IPS-NIHi7 (cell line): Measurements from ENCODE around the gene LDAH.

ENCODE experiments used
- DNase-seq: peaks from one replicate; pipeline ENCODE4 v3.0.0; 2012; ENCODE audit warnings: mixed read lengths; ENCODE audit errors: extremely low spot score

Gene LDAH

GRCh38 chr2:20682167-20682920 lies 140.6 kb downstream of the LDAH start:
- peak; percentile 68 for DNase-seq

DNA sequence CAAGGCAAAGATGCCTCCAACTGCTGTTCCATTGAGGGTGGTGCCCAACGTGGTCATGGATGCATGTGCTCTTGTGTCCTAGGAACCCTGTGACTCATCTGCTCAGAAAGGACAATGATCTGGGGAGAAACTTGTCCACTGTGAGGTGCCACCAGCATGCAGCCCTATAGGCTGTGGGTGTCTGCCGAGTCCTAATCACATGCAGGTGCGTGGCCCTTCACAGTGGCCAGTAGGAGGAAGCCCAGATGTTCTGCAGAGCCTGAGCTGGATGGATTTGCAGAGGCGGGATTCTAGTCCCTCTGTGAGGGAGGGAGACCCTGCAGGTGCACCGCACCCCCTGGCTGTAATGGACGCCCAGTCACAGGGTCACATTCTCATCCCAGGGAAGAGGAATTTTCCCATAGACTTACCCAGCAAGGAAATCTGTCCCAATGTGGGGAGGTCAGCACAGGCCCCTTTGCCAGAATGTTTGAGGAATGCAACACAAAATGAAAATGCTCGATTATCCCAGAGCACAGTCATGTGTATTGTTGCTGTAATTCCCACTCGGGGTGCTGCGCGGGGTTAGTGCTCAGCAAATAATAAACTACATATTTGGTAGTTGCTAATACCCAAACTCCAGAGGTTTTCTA lies 142.0 kb downstream of the LDAH start:
- no peak for DNase-seq

GRCh38 chr2:20678780-20679179 lies 144.1 kb downstream of the LDAH start:
- no peak for DNase-seq

DNA sequence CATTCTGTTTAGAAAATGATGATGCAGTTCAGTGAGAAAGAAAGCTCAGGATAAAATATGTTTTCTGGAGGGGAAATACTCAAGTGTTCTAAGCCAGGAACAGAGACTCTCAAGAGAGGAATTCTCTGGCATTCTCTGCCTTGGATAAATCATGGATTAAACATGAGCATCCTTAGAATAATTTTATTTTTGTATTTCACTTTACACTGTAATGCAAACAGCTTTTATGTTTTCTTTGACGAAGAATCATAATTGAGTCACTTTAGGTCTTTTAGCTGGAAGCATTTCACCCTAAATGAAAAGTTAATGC lies 144.9 kb downstream of the LDAH start:
- DNase-seq, result no peak

DNA sequence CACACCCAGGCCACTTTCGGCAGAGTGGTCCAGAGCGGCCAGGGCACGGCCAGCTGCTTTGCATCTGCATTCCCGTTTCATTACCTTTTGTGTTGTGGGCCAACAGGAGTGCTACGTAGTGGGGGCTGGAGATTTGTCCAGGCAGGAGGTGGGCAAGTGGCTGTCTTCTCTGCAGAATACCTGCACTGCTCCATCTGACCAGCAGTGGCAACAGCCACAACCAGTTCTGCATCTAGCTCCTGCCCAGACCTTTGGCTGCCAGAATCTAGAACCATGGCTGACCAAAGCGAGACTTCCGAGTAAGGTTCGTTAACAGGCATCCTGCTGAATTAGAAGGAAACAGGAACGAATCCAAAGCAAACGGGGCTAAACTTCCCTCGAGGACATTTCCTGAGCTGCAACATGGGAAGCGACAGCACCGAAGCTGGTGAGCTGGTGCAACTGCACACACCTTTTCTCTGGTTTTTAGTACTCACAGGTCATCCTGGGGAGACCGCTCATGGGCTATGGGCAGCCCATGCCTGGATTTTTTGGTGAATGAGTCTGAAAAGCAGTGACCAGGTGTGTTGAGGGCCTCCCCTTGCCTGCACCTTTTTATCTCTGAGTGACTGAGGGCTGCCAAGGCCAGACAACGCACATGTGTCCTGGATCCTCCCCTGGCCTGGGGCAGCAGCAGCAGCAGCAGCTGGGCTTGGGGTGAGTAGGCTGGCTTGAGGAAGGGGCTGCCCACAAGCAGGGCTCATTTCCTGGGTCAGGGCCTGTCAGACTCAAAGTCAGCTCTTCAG lies 145.4 kb downstream of the LDAH start:
- peak; percentile 45 for DNase-seq

GRCh38 chr2:20676353-20677215 lies 146.3 kb downstream of the LDAH start:
- DNase-seq, result peak; percentile 35

DNA sequence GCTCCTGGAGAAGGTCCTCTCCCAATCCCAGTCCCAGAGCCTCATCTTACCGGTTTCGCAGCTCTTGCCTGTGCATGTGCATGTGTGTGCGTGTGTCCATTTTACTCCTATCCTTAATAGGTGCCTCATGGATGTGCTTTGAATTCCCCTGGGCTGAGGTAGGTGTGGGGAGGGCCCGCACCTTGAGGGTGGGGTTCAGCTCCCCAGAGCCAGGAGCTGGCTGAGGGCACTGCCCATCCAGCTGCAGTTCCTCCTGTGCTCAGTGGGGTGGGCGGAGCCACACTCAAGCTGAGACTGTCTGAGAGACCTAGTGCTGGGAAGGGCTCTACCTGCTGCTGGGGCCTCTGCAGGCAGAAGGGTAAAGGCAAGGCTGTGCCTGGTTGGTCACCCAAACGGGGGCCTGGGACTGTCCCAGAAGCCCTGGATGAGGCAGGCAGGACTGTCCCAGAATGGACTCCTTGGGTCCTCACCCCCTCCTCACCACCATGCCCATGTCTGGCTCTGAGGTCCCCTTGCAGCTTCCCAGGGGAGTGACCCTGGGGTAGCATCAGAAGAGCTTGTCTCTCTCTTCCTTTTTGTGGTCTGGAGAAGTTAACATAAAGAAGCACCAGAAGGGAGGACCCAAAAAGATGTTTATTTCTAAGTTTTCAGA lies 147.1 kb downstream of the LDAH start:
- DNase-seq, result peak; percentile 57

DNA sequence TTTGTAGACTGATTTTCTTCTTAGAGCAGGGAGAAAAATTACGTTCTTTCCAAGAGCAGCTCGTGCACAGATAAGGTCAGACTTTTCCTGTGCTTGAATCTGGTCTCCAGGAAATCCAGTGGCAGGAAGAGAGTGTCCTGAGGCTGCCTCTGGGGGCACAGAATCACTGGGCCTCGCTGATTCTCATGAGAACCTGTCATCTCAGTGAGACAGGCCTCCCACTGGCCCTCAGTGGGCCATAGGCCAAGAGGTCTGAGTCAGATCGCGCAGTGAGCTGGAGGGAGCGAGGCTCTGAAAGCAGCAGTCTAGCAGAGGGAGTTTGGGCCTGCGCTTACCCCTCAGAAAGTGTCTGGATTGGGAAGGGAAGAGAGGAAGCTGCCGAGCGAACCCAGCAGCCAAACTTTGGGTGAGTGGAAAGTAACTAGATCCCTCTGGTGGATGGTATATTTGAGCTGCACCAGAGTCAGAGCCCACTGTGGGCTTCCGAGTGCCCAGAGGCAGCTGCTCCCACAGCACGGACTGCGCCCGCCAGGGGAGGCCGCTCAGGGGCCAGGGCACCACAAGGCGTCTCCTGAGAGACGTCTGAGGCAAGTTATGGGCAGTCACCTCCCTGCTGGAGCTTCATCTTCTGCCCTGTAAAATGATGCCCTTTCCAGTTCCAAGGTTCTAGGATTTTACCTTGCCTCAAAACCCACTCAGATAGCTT lies 147.8 kb downstream of the LDAH start:
- DNase-seq, result no peak

GRCh38 chr2:20674309-20674965 lies 148.5 kb downstream of the LDAH start:
- no peak for DNase-seq

GRCh38 chr2:20673686-20674308 lies 149.1 kb downstream of the LDAH start:
- DNase-seq, result no peak

GRCh38 chr2:20672201-20672951 lies 150.5 kb downstream of the LDAH start:
- DNase-seq, result peak; percentile 77

DNA sequence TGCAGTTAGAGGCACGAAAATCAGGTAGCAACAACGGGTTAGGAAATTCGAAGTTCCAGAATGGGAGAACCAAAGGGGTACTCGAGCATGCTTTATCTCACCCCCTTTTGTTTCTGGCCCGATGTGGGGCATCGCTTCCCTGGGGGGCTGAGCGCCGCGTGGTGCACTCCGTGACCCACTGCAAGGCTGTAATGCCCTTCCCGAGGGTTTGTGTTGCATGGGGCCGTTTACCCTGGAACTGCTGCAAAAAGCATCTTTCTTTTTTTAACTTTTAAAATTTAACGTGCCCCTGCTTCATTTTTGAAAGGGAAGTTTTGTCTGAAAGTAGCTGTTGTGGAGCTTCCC lies 151.2 kb downstream of the LDAH start:
- DNase-seq, result no peak

GRCh38 chr2:20671036-20671735 lies 151.7 kb downstream of the LDAH start:
- no peak for DNase-seq

- no peak for DNase-seq
Observed at GRCh38 chr2:20670315-20671035, 152.4 kb downstream of the LDAH start.

GRCh38 chr2:20669562-20670314 lies 153.2 kb downstream of the LDAH start:
- DNase-seq, result peak; percentile 26

- no peak for DNase-seq
Observed at GRCh38 chr2:20668871-20669475, 153.9 kb downstream of the LDAH start.

GRCh38 chr2:20668451-20668850 lies 154.4 kb downstream of the LDAH start:
- DNase-seq, result no peak
